Keratinocyte (primary cell): Measurements from ENCODE around the gene RNF169. TPM values are rescaled to one million over a fixed set of nuclear protein-coding genes. Genes with fewer than 3 reads are reported as not detected.

Experiments used
- DNase-seq: peaks from one replicate; pipeline ENCODE4 v3.0.0-alpha.2; 2011; ENCODE audit warnings: low read depth, missing footprints, low spot score
- FAIRE-seq: peaks from 2 replicates; lab custom pipeline; 2011; peaks lifted over from hg19 to GRCh38; lab: Jason Lieb, UNC
- H2AFZ ChIP-seq: 2 replicates; pipeline ENCODE4 v1.6.0; 2012; ENCODE audit warnings: low read length, control low read depth, inconsistent platforms; ENCODE audit not compliant: control insufficient read depth
- H3K27ac ChIP-seq: 2 replicates; pipeline ENCODE4 v1.5.1; 2011; ENCODE audit warnings: low read length; ENCODE audit not compliant: control insufficient read depth, insufficient read depth
- H3K27me3 ChIP-seq: 3 replicates; pipeline ENCODE4 v1.6.0; 2011; ENCODE audit warnings: low read length; ENCODE audit not compliant: control insufficient read depth, insufficient read depth; ENCODE audit errors: extremely low read depth
- H3K36me3 ChIP-seq, 2 experiments: 2 replicates in 1 of 2; 3 replicates in 1 of 2; pipeline ENCODE4 v1.5.1; 2011; ENCODE audit warnings: low read length in 2 of 2, mild to moderate bottlenecking in 1 of 2; ENCODE audit not compliant: control insufficient read depth in 2 of 2, insufficient read depth in 2 of 2; ENCODE audit errors: extremely low read depth in 1 of 2
- H3K4me1 ChIP-seq: 3 replicates; pipeline ENCODE4 v1.5.1; 2011; ENCODE audit warnings: low read length; ENCODE audit not compliant: control insufficient read depth, insufficient read depth; ENCODE audit errors: extremely low read depth
- H3K4me2 ChIP-seq: 3 replicates; pipeline ENCODE4 v1.6.0; 2011; ENCODE audit warnings: low read depth, low read length; ENCODE audit not compliant: control insufficient read depth, insufficient read depth; ENCODE audit errors: extremely low read depth
- H3K4me3 ChIP-seq, 3 experiments: fragments of 200-600 bp in 1 of 3; sonication (generic) in 1 of 3; 2 replicates in 2 of 3; 3 replicates in 1 of 3; pipeline ENCODE4 v1.5.1; 2011 to 2016; ENCODE audit warnings: low read length in 3 of 3, mild to moderate bottlenecking in 3 of 3, control low read depth in 2 of 3, inconsistent platforms in 1 of 3, low read depth in 1 of 3, mixed read lengths in 1 of 3, mixed run types in 1 of 3, moderate library complexity in 1 of 3; ENCODE audit not compliant: control insufficient read depth in 2 of 3, insufficient read depth in 2 of 3; ENCODE audit errors: extremely low read depth in 1 of 3
- H3K79me2 ChIP-seq: 2 replicates; pipeline ENCODE4 v1.6.0; 2012; ENCODE audit warnings: low read length; ENCODE audit not compliant: control insufficient read depth, insufficient read depth
- H3K9ac ChIP-seq: 3 replicates; pipeline ENCODE4 v1.6.0; 2011; ENCODE audit warnings: low read length; ENCODE audit not compliant: control insufficient read depth, insufficient read depth; ENCODE audit errors: extremely low read depth
- H3K9me1 ChIP-seq: 3 replicates; pipeline ENCODE4 v1.6.0; 2011; ENCODE audit warnings: low read length; ENCODE audit not compliant: control insufficient read depth, insufficient read depth; ENCODE audit errors: extremely low read depth
- H3K9me3 ChIP-seq: 2 replicates; pipeline ENCODE4 v1.5.1; 2012; ENCODE audit warnings: low read depth, low read length; ENCODE audit not compliant: control insufficient read depth
- H4K20me1 ChIP-seq: 3 replicates; pipeline ENCODE4 v1.6.0; 2011; ENCODE audit warnings: low read length; ENCODE audit not compliant: control insufficient read depth, insufficient read depth; ENCODE audit errors: extremely low read depth
- EZH2 ChIP-seq: IDR thresholded peaks from one replicate; pipeline ENCODE4 v1.6.1; 2012; ENCODE audit warnings: inconsistent platforms, mild to moderate bottlenecking, low read length, moderate library complexity
- dilution Hi-C: fragments of 300-500 bp; cut with MboI; formaldehyde crosslinking; loops from one replicate; pipeline ENCODE4 v1.7.0; 2020; ENCODE audit warnings: low sequenced_read_pairs; ENCODE audit not compliant: extremely low pct_ligation_motif_present
- polyA plus RNA-seq, 5 experiments: library from polyadenylated mRNA; depleted of rRNA in 3 of 5; stranded (reverse) in 3 of 5; stranded (forward) in 1 of 5; unstranded in 1 of 5; fragments of >200 nt; gene quantifications; 1 replicate in 1 of 5; 2 replicates in 3 of 5; 3 replicates in 1 of 5; pipeline versions ENCODE4 v1.2.1 to v1.2.3, GENCODE V29; 2011 to 2012; ENCODE audit warnings: missing spikeins in 2 of 5, low read depth in 1 of 5, low replicate concordance in 1 of 5
- TF ChIP-seq, protein P1 (sequence below), 3 experiments: IDR thresholded peaks in 1 of 3; conservative IDR thresholded peaks in 1 of 3; optimal IDR thresholded peaks in 1 of 3; 2 replicates in 2 of 3; 3 replicates in 1 of 3; pipeline versions ENCODE3 to v1.5.1; 2011; ENCODE audit warnings: low read length in 3 of 3, mild to moderate bottlenecking in 3 of 3, moderate library complexity in 2 of 3, control low read depth in 1 of 3, inconsistent platforms in 1 of 3; ENCODE audit not compliant: insufficient read depth in 2 of 3; ENCODE audit errors: extremely low read depth in 1 of 3

Gene RNF169
- polyA plus RNA-seq, 1 donor (not counting 4 experiments of a cell fraction or from before 2014, with no cell fraction given), result 8.9 TPM

DNA sequence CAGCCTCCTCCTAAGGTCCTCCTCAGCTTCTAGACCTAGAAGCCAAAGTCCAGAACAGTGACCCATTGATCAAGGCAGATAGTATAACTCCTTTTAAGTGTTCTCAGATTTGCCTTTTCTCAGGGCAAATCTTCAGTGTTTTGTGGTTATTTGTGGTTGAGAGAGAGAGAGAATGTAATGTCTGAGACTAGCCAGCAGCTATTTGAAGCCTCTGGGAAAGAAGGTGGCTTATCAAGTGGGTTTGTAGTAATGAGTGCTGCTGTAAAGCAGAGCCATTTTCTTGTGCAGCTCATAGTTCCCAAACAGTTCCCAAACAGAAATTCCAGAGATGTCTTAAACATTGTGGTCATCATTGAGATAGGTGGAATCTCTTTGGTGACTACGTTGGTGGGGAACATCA is 89.5 kb downstream of the RNF169 start:
- H3K9ac ChIP-seq, result no peak overlapping the region
- no peaks in the 10 kb centered on the region for H4K20me1 ChIP-seq
- no peaks in the 10 kb centered on the region for H3K9me3 ChIP-seq
- TF ChIP-seq, protein P1, sequence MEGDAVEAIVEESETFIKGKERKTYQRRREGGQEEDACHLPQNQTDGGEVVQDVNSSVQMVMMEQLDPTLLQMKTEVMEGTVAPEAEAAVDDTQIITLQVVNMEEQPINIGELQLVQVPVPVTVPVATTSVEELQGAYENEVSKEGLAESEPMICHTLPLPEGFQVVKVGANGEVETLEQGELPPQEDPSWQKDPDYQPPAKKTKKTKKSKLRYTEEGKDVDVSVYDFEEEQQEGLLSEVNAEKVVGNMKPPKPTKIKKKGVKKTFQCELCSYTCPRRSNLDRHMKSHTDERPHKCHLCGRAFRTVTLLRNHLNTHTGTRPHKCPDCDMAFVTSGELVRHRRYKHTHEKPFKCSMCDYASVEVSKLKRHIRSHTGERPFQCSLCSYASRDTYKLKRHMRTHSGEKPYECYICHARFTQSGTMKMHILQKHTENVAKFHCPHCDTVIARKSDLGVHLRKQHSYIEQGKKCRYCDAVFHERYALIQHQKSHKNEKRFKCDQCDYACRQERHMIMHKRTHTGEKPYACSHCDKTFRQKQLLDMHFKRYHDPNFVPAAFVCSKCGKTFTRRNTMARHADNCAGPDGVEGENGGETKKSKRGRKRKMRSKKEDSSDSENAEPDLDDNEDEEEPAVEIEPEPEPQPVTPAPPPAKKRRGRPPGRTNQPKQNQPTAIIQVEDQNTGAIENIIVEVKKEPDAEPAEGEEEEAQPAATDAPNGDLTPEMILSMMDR (optimal IDR thresholded peaks at IDR 0.05 in 1 of 3, IDR thresholded peaks at IDR 0.05 in 1 of 3, conservative IDR thresholded peaks at IDR 0.05 in 1 of 3; ENCODE audit: extremely low read depth in 1 of 3, insufficient read depth in 2 of 3, low read length in 3 of 3), result no peak
- TF ChIP-seq EZH2, result no peak
- DNase-seq (no peak), FAIRE-seq (no peak)
- no peak overlapping the region for H3K4me2 ChIP-seq
- H3K9me1 ChIP-seq, result no peaks in the 10 kb centered on the region
- no peak overlapping the region for H3K27ac ChIP-seq
- dilution Hi-C loops, result no loop called here
- no peaks in the 10 kb centered on the region for H3K4me1 ChIP-seq
- H3K36me3 ChIP-seq, result peaks cover 28 to 41% of the 10 kb centered on the region in 2 experiments
- no peak overlapping the region for H3K4me3 ChIP-seq
- no peaks in the 10 kb centered on the region for H3K79me2 ChIP-seq
- no peaks in the 10 kb centered on the region for H3K27me3 ChIP-seq
- no peak overlapping the region for H2AFZ ChIP-seq

DNA sequence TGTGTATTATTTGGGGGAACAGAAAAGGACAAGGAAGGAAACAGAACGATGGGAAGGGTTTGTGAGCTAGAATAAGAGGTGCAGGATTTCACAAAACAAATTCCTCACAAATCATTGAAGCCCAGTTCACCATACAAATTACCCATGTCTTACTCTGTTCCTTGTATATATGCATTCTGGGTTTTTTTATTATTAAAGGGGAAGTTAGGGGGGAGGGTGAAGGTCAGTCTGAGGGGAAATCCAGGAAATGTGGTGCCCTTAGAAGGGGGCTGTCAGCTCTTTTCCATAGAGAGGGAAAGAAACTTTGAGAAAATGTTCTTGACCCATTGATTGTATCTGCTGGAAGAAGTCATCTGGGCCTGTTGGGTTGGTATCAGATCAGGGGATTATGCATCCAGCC is 90.8 kb downstream of the RNF169 start:
- DNase-seq (no peak), FAIRE-seq (no peak)
- Histone ChIP-seq H3K9me1 (no peaks in the 10 kb centered on the region), H3K4me1 (no peaks in the 10 kb centered on the region), H3K27ac (no peak overlapping the region), H3K27me3 (no peaks in the 10 kb centered on the region), H3K9me3 (no peaks in the 10 kb centered on the region), H3K9ac (no peak overlapping the region), H3K36me3 (peaks cover 35 to 36% of the 10 kb centered on the region in 2 experiments), H3K4me2 (no peak overlapping the region), H3K79me2 (no peaks in the 10 kb centered on the region), H3K4me3 (no peak overlapping the region), H4K20me1 (no peaks in the 10 kb centered on the region), H2AFZ (no peak overlapping the region)
- TF ChIP-seq EZH2, result no peak
- TF ChIP-seq, protein P1 (optimal IDR thresholded peaks at IDR 0.05 in 1 of 3, IDR thresholded peaks at IDR 0.05 in 1 of 3, conservative IDR thresholded peaks at IDR 0.05 in 1 of 3; ENCODE audit: extremely low read depth in 1 of 3, insufficient read depth in 2 of 3, low read length in 3 of 3), result no peak
- dilution Hi-C loops, result no loop called here
